GM10248 (cell line): Measurements from ENCODE around the gene MAPRE3.
A peak's percentile ranks its signal among the peaks of the same experiment; 100 is the strongest.

ENCODE experiments used
- CTCF ChIA-PET: fragments of 300-600 bp; sonication (Branson Sonifier 250); formaldehyde crosslinking; extraction: SDS; loops from one replicate; lab custom pipeline; 2021; ENCODE audit warnings: antibody characterized with exemption; lab: Yijun Ruan, JAX
- POLR2A ChIA-PET: fragments of 350-650 bp; sonication (Branson Sonifier 250); formaldehyde crosslinking; extraction: SDS; loops from one replicate; lab custom pipeline; 2020; ENCODE audit warnings: antibody characterized with exemption; lab: Yijun Ruan, JAX
- DNase-seq: peaks from one replicate; pipeline ENCODE4 v3.0.0; 2012; ENCODE audit errors: extremely low spot score
- CTCF ChIP-seq: IDR thresholded peaks from 2 replicates; pipeline ENCODE4 v1.5.1; 2012; ENCODE audit warnings: mild to moderate bottlenecking, low read depth; ENCODE audit errors: extremely low read depth, missing control alignments, control extremely low read depth

Gene MAPRE3

GRCh38 chr2:27009716-27010115 is 39.3 kb downstream of the MAPRE3 start:
- no peak for TF ChIP-seq CTCF
- no peak for DNase-seq
- ChIA-PET POLR2A (no interaction called here), CTCF (interaction anchor here (0.8 to 12.3 kb wide), 4 partner anchors 48 to 280 kb away, joined by 3 to 244 read pairs (median 3); no protein-coding TSS in a partner anchor)

- ChIA-PET POLR2A (no interaction called here), CTCF (interaction anchor here (1.2 to 12.3 kb wide), 3 partner anchors 48 to 280 kb away, joined by 3 to 244 read pairs (median 3); no protein-coding TSS in a partner anchor)
- DNase-seq = no peak
These were observed 39.7 kb downstream of the MAPRE3 start for GRCh38 chr2:27010139-27010538.

GRCh38 chr2:27013738-27014137 is 43.3 kb downstream of the MAPRE3 start:
- TF ChIP-seq CTCF = no peak
- no peak for DNase-seq
- CTCF ChIA-PET = interaction anchor here (1.4 to 12.3 kb wide), 2 partner anchors 17 to 52 kb away, joined by 3 to 244 read pairs; no protein-coding TSS in a partner anchor
- POLR2A ChIA-PET = interaction anchor here (0.6 kb wide), 1 partner anchor 239 kb away, joined by 3 read pairs; no protein-coding TSS in a partner anchor

More at GRCh38 chr2:27010139-27010538, 39.7 kb downstream of the MAPRE3 start:
- no peak for TF ChIP-seq CTCF

GRCh38 chr2:27014771-27015433 is 44.5 kb downstream of the MAPRE3 start:
- TF ChIP-seq CTCF = no peak
- CTCF ChIA-PET = interaction anchor here (0.8 to 12.3 kb wide), 8 partner anchors 10 to 266 kb away, joined by 3 to 244 read pairs (median 4); no protein-coding TSS in a partner anchor
- POLR2A ChIA-PET = no interaction called here
- DNase-seq = no peak

GRCh38 chr2:27016801-27017325 is 46.4 kb downstream of the MAPRE3 start:
- ChIA-PET POLR2A (interaction anchor here (0.6 kb wide), 1 partner anchor 739 kb away, joined by 3 read pairs; no protein-coding TSS in a partner anchor), CTCF (interaction anchor here (0.9 to 12.3 kb wide), 19 partner anchors 9 to 286 kb away, joined by 3 to 244 read pairs (median 6); partner anchors contain the start of gene TMEM214)
- peak; percentile 46 for TF ChIP-seq CTCF
- peak; percentile 68 for DNase-seq

- TF ChIP-seq CTCF = no peak
- ChIA-PET POLR2A (no interaction called here), CTCF (interaction anchor here (1.9 to 12.3 kb wide), 6 partner anchors 8 to 172 kb away, joined by 9 to 244 read pairs (median 16); partner anchors contain the start of gene TMEM214)
- DNase-seq = no peak
These were observed 47.7 kb downstream of the MAPRE3 start for GRCh38 chr2:27018142-27018541.
